Left kidney (tissue), 2 donors: ENCODE results near the gene ARHGAP15. TPM values are rescaled to one million over a fixed set of nuclear protein-coding genes. Genes with fewer than 3 reads are reported as not detected.

Experiments used
- DNase-seq: peaks from one replicate; pipeline ENCODE4 v3.0.0-alpha.2; 2013
- polyA plus RNA-seq: library from polyadenylated mRNA; unstranded; fragments of 120-200 nt; gene quantifications from one replicate; pipeline ENCODE4 v1.2.1, GENCODE V29; 2013; ENCODE audit not compliant: insufficient read length

The ARHGAP15 gene
- polyA plus RNA-seq, 1 donor: 3.7 TPM

GRCh38 chr2:143452817-143453451 is 323.7 kb downstream of the ARHGAP15 start:
- no peak for DNase-seq

GRCh38 chr2:143453981-143454511 is 324.8 kb downstream of the ARHGAP15 start:
- no peak for DNase-seq

GRCh38 chr2:143455317-143455716 is 326.1 kb downstream of the ARHGAP15 start:
- no peak for DNase-seq

- DNase-seq: no peak
Observed at GRCh38 chr2:143458258-143459190, 329.3 kb downstream of the ARHGAP15 start.

GRCh38 chr2:143460382-143460781 is 331.2 kb downstream of the ARHGAP15 start:
- DNase-seq: no peak

- no peak for DNase-seq
Observed at GRCh38 chr2:143463719-143464118, 334.5 kb downstream of the ARHGAP15 start.

- DNase-seq: no peak
Observed at GRCh38 chr2:143466391-143466790, 337.2 kb downstream of the ARHGAP15 start.

- no peak for DNase-seq
Observed at GRCh38 chr2:143467011-143467410, 337.8 kb downstream of the ARHGAP15 start.

GRCh38 chr2:143468341-143468888 is 339.2 kb downstream of the ARHGAP15 start:
- DNase-seq: no peak

- DNase-seq: no peak
Observed at GRCh38 chr2:143469323-143469722, 340.1 kb downstream of the ARHGAP15 start.

GRCh38 chr2:143471550-143471949 is 342.3 kb downstream of the ARHGAP15 start:
- no peak for DNase-seq

GRCh38 chr2:143473216-143473615 is 344.0 kb downstream of the ARHGAP15 start:
- DNase-seq: no peak

- no peak for DNase-seq
Observed at GRCh38 chr2:143473820-143474219, 344.6 kb downstream of the ARHGAP15 start.

- no peak for DNase-seq
Observed at GRCh38 chr2:143474586-143474985, 345.4 kb downstream of the ARHGAP15 start.

- no peak for DNase-seq
Observed at GRCh38 chr2:143475041-143475776, 346.0 kb downstream of the ARHGAP15 start.

GRCh38 chr2:143476336-143477087 is 347.3 kb downstream of the ARHGAP15 start:
- DNase-seq: no peak

GRCh38 chr2:143477714-143478443 is 348.7 kb downstream of the ARHGAP15 start:
- DNase-seq: no peak

- no peak for DNase-seq
Observed at GRCh38 chr2:143480086-143480485, 350.9 kb downstream of the ARHGAP15 start.

- DNase-seq: no peak
Observed at GRCh38 chr2:143480601-143481236, 351.5 kb downstream of the ARHGAP15 start.

- no peak for DNase-seq
Observed at GRCh38 chr2:143481237-143481623, 352.0 kb downstream of the ARHGAP15 start.
